ENCODE measurements around the gene TGIF1. TPM values are rescaled to one million over a fixed set of nuclear protein-coding genes. Genes with fewer than 3 reads are reported as not detected.

TGIF1 gene
- total RNA-seq, 4 donors from 2014 or later: 64.5 to 123 (median 88.7) TPM

DNA sequence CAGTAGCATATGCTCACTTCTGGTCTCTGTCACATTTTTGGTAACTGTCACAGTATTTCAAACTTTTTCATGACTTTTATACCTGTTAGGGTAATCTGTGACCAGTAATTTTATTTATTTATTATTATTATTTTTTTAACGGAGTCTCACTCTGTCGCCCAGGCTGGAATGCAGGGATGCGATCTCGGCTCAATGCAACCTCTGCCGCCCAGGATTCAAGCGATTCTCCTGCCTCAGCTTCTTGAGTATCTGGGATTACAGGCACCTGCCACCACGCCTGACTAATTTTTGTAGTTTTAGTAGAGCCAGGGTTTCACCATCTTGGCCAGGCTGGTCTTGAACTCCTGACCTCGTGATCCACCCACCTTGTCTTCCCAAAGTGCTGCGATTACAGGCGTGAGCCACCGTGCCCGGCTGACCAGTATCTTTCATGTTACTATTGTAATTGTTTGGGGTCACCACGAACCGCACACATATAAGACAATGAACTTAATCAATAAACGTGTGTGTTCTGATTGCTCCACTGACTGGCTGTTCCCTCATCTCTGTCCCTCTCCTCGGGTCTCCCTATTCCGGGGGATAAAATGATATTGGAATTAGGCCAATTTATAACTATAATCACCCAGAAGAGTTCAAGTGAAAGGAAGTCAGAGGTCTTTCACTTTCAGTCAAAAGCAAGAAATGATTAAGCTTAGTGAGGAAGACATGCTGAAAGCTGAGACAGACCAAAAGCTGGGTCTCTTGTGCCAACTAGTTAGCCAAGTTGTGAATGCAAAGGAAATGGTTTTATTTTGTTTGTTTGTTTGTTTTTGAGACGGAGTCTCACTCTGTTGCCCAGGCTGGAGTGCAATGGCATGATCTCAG is 22.9 kb downstream of the TGIF1 start:
- DNase-seq (ENCODE audit: low spot score) (no peak), ATAC-seq (ENCODE audit: low FRiP score) (no peak)
- TF ChIP-seq, protein P1, sequence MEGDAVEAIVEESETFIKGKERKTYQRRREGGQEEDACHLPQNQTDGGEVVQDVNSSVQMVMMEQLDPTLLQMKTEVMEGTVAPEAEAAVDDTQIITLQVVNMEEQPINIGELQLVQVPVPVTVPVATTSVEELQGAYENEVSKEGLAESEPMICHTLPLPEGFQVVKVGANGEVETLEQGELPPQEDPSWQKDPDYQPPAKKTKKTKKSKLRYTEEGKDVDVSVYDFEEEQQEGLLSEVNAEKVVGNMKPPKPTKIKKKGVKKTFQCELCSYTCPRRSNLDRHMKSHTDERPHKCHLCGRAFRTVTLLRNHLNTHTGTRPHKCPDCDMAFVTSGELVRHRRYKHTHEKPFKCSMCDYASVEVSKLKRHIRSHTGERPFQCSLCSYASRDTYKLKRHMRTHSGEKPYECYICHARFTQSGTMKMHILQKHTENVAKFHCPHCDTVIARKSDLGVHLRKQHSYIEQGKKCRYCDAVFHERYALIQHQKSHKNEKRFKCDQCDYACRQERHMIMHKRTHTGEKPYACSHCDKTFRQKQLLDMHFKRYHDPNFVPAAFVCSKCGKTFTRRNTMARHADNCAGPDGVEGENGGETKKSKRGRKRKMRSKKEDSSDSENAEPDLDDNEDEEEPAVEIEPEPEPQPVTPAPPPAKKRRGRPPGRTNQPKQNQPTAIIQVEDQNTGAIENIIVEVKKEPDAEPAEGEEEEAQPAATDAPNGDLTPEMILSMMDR (IDR thresholded peaks at IDR 0.05): no peak

DNA sequence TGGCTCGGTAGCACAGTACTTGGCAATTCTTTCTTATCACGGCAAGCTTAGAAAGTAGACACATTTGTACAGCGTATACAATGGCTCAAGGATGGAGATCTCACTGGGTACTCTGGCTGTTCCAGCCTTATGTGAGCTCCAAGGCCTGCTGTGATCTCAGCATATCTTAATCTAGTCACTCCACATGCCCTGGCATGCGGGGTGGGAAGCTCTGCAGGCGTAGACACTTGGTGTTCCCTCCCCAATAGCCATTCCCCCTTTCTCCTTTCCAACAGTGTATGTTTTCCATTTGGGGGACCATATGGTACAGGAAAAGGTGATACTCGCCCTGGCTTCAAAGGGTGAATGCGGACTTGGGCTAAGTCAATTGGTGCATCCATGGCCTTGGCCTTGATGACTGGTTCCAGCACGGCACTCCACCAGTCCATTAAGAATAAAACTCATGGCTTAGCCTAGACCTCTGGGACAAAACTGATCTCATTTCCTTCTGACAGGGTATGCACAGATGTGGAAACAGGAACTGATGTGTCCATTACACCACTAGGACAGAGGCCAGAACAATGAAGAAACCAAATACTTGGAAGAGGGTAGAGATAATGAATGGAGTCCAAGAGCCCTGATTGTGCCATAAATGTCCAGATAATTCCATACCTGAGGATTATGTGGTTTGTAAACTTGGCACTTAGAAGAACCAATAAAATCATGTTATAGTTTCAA is 28.4 kb downstream of the TGIF1 start:
- DNase-seq (ENCODE audit: low spot score): no peak
- TF ChIP-seq, protein P1 (IDR thresholded peaks at IDR 0.05): no peak
- ATAC-seq (ENCODE audit: low FRiP score): no peak

DNA sequence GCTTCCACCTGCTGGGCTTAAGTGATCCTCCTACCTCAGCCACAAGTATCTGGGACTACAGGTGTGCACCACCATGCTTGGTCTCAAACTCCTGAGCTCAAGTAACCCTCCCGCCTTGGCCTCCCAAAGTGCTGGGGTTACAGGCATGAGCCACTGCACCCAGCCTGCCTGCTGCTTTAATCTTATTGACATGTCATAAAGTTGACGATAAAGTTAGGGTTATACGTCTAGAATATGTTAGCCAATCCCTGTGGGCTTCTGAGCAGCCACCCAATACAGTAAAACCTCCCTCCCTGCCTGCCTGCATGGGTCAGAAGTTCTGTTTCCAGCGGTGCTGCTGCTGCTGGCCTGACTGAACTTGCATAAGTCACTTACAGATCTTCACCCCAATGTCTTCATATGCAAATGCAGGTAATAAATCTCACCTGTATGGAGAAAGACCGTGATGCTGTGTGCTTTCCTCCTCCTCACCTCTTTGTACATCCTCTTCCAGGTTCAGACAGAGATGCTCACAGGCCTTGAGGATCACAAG is 30.1 kb downstream of the TGIF1 start:
- no peak for DNase-seq (ENCODE audit: low spot score)
- no peak for ATAC-seq (ENCODE audit: low FRiP score)
- TF ChIP-seq, protein P1 (IDR thresholded peaks at IDR 0.05): no peak

DNA sequence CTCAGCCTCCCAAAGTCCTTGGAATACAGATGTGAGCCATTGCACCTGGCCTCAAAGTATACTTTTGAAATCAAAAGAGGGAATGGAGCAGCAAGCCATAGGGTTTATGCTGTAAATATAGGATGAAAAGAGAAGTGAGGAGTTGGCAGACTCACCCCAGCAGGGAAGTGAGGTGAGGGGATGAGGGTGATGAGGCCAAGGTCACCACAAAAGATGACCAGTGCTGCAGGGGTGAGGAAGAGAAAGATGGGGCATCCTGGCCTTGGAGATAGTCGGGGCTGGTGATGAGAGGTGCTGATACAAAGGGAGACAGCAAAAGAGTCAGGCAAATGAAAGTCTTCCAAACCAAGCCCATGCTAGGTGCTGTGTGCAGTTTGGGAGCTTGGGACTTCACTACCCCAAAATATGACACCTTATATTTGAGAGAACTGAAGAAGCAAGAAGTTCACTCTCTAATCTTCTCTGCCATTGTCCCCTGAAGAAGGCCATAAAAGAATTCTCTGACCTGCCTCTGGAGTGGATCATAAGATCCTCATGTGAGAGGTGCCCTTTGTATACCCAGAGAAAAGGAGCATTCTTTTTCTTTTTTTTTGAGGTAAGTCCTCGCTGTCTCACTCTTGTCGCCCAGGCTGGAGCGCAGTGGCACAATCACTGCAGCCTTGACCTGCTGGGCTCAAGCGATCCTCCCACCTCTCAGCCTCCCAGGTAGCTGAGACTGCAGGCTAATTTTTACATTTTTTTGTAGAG is 31.0 kb downstream of the TGIF1 start:
- no peak for ATAC-seq (ENCODE audit: low FRiP score)
- no peak for DNase-seq (ENCODE audit: low spot score)
- TF ChIP-seq, protein P1 (IDR thresholded peaks at IDR 0.05): no peak

DNA sequence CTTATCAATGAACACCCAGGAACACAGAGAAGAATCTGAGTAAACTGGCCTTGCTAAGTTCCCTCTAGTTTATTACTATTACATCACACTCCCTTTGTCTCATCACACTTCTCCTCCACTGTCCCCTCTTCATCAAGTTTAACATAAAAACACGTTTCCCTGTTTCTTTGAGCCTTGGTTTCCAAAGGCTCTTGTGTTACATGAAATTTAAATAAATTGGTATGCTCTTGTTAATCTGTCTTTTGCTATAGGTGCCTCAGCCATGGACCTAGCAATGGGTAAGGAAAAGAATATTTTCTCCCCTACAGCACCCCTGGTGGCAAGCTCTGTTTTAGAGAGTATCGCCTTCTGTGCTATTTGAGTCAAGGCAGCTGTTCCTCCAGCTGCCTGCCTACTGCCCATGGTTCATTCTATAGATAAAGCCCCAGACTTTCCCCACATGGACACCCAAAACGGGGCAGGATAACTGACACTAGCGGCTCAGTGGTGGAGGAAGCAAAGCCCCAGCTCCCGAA is 31.8 kb downstream of the TGIF1 start:
- no peak for DNase-seq (ENCODE audit: low spot score)
- no peak for ATAC-seq (ENCODE audit: low FRiP score)
- TF ChIP-seq, protein P1 (IDR thresholded peaks at IDR 0.05): no peak

DNA sequence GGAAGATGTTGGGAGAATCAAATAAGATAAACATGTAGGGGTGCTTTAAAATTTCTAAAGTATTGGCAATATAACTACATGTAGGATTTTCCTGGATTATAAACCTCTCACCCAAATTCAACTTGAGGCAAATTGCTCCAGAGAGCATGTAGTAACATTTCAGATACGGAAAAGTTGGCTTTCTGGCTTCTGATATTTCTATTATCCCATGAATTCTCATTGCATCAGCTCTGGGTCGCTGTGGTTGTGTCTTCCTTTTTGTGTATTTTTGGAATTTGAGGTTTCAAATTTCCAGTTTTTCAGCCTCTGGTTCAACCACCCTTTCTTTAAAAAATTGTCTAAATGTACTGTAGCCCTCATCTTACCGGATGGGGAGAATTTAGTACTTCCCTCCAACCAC is 32.3 kb downstream of the TGIF1 start:
- TF ChIP-seq, protein P1 (IDR thresholded peaks at IDR 0.05): no peak
- ATAC-seq (ENCODE audit: low FRiP score): no peak
- no peak for DNase-seq (ENCODE audit: low spot score)

Measured in omental fat pad (tissue), 4 donors.